SK-N-MC (cell line): ENCODE results near the gene MCRS1.

Source experiments
- EZH2 ChIP-seq: fragments of 200-600 bp; sonication (generic); IDR thresholded peaks from one replicate; pipeline ENCODE4 v1.6.1; 2017; ENCODE audit warnings: antibody characterized with exemption
- FOXP2 ChIP-seq: optimal IDR thresholded peaks from 2 replicates; pipeline ENCODE3; 2011; ENCODE audit warnings: mild to moderate bottlenecking, moderate library complexity; ENCODE audit not compliant: insufficient read depth; ENCODE audit errors: extremely low read length, control extremely low read depth
- POLR2AphosphoS5 ChIP-seq: IDR thresholded peaks from 2 replicates; pipeline ENCODE4 v1.6.1; 2012; ENCODE audit warnings: mild to moderate bottlenecking, low read depth, low read length, borderline replicate concordance

DNA sequence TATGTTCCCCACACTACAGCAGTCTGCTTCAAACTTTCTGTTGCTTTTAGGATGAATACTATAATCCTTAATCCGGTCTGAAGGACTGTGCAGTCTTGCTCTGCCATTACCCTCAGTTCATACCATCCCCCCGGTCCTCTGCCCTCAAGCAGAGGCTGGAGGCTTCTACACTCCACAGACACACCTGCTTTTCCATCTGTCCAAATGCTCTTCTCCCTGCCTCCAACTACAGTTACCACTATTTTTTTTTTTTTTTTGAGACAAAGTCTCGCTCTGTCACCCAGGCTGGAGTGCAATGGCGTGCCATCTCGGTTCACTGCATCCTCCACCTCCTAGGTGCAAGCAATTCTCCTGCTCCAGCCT lies 48.4 kb downstream of the MCRS1 start:
- TF ChIP-seq POLR2AphosphoS5, result no peak
- TF ChIP-seq EZH2, result no peak
- no peak for TF ChIP-seq FOXP2
